Upper lobe of left lung (tissue), 4 donors: ENCODE measurements around the gene MYB.

Experiments
- POLR2AphosphoS5 ChIP-seq, 2 donors: sonication (generic); formaldehyde crosslinking; IDR thresholded peaks; one replicate each; pipeline ENCODE4 v1.5.1; 2017; ENCODE audit warnings: antibody characterized with exemption in 2 of 2
- TF ChIP-seq, protein P1 (sequence below), 6 experiments: fragments of 450-650 bp in 4 of 6; fragments of 200-600 bp in 2 of 6; sonication (generic) in 2 of 6; IDR thresholded peaks; one replicate each; pipeline ENCODE4 v1.5.1; 2016 to 2019; ENCODE audit warnings: antibody characterized with exemption in 6 of 6

DNA sequence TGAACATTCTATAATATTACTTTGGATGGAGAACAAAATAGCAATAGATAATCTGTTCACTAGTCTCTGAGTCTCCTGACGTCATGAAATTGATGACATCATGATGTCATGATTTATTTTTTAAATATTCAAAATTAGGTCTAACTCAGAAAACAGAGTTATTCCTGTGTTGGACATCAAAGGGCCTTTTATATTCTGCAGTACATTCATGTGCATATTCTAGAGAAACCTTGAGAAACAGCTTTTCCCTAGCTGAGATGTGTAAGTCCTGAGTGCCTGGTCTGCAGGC, 53.3 kb downstream of the MYB start:
- TF ChIP-seq, protein P1, sequence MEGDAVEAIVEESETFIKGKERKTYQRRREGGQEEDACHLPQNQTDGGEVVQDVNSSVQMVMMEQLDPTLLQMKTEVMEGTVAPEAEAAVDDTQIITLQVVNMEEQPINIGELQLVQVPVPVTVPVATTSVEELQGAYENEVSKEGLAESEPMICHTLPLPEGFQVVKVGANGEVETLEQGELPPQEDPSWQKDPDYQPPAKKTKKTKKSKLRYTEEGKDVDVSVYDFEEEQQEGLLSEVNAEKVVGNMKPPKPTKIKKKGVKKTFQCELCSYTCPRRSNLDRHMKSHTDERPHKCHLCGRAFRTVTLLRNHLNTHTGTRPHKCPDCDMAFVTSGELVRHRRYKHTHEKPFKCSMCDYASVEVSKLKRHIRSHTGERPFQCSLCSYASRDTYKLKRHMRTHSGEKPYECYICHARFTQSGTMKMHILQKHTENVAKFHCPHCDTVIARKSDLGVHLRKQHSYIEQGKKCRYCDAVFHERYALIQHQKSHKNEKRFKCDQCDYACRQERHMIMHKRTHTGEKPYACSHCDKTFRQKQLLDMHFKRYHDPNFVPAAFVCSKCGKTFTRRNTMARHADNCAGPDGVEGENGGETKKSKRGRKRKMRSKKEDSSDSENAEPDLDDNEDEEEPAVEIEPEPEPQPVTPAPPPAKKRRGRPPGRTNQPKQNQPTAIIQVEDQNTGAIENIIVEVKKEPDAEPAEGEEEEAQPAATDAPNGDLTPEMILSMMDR (IDR thresholded peaks at IDR 0.05): no peak
- no peak for TF ChIP-seq POLR2AphosphoS5 (IDR thresholded peaks at IDR 0.05)
